ENCODE results near the gene SRP14.

DNA sequence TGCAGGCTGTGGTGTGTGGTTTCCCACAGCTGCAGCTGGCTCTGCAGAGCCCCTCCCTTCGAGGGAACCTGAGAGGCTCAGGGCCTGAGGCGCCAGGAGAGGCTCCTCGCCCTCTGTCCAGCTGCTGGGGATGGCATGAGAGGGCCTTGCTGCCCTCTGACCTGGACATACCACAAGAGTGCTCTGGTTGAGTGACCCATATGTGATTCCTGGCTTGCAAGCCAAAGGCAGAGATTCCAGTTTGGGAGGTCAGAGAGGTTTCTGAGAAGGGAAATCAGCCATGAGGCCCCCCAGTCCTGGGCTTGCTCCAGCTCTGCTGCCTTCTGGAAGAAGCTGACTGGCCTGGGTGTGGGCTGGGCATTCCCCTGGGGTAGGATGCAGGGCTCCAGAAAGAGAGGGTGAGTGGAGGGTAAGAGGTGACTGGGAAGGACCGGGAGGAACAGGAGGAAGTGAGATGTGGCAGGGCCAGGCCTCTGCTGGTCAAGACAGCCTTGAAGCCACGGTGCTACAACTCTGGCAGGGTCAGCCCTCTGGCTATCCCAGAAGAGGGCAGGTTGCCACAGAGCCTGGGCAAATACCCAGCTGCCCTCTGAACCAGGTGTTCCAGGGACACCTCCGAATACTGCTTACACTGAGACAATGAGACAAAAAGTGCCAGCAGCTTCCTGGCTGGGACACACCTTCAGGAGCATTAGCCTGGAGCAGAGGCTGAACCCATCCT is 16.0 kb upstream of the SRP14 start:
- TF ChIP-seq POLR2A (IDR thresholded peaks at IDR 0.05; ENCODE audit: low read length): no peak
- TF ChIP-seq CTCF (IDR thresholded peaks at IDR 0.05): no peak
- no peak for TF ChIP-seq HDAC2 (IDR thresholded peaks at IDR 0.05)

Measured in A549 (cell line).